Stimulated activated CD4-positive, alpha-beta T cell treated with anti-CD3 and anti-CD28 coated beads, Interleukin-2, amount 100 ng/mL, for 24 hours (primary cell): Measurements from ENCODE around the gene TNFRSF1B.
A peak's percentile ranks its signal among the peaks of the same experiment; 100 is the strongest.
"Not testable (repeated sequence)": the region's sequence is repeated elsewhere in the genome, so short reads cannot be mapped to it uniquely, and the experiment has no call there.

Experiments
- DNase-seq, 2 donors: peaks; one replicate each; pipeline ENCODE4 v3.0.0-alpha.2; 2020

TNFRSF1B gene

GRCh38 chr1:12224092-12224491, 57.3 kb downstream of the TNFRSF1B start:
- not testable (repeated sequence) for DNase-seq

DNA sequence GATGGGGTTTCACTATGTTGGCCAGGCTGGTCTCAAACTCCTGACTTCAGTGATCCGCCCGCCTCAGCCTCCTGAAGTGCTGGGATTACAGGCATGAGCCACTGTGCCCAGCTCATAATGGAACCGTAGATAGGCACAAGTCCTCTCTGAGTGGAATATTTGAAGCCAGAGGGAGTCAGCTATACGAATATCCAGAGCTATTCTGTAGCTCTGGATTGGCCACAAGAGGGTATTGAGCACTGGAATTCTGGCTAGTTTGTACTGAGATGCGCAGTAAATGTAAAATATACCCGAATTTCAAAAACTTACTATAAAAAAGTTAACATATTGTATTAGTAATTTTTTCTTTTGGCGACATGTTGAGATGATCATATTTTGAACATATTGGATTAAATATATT, 62.2 kb downstream of the TNFRSF1B start:
- no peak for DNase-seq

DNA sequence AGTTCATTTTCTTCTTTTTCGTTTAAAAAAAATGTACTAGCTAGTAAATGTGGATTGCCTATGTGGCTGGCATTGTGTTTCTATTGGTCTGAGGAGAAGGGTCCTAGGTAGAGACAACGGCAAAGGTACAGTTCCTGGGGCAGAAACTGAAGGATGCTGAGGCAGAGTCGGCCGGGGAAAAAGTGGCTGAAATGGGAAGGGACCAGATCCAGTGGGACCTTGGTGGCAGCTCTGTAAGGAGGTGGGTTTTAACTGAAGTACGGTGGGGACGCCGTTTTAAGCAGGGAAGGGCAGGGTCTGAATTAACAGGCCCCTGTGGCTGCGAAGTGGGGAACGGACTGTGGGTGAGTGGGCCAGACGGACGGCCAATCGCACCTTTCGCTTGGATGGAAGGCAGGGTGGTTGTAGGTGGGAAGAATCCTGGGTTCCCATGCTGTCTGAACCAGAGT, 62.6 kb downstream of the TNFRSF1B start:
- no peak for DNase-seq

- peak; percentile 89 to 92 for DNase-seq
Measured at GRCh38 chr1:12229835-12230548, 63.2 kb downstream of the TNFRSF1B start, which contains the start of gene VPS13D. Gene VPS13D, plus strand, starts transcription at chr1:12230030. Its CDS starts 4,237 bp downstream, at chr1:12234267.

DNA sequence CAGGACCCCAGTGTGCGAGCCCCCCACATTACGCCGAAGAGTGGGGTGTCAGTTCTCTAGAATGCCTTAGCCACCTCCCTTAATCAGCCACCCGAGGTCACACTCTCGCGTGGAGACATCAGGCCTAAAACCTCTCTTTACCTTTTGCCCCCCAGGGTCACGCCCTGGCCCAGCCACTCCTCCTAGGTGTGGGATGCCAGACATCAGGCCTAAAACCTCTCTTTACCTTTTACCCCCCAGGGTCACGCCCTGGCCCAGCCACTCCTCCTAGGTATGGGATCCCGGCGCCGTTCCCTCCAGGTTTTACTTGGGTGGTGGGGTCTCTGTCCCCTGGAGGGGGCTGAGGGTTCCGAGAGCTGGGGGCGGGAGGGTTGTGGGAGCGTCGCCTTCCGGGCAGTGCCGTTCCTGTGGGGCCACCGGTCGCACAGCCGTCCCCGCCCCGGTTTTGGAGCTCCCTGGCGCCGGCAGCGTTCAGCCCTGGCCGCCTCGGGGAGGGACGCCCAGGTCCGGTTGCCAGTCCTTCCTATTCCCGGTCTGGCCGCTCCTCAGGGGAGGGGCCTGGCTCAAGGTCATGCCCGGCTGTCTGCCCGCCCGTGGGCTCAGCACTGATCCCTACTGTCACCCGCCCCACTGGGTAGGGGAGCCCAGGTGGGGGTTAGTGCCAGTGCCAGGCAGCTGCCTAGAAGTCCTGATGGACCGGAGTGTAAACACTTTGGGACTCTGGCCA, 63.9 kb downstream of the TNFRSF1B start:
- DNase-seq, result peak in 1 of 2 donors; percentile 22

- no peak for DNase-seq
Measured at GRCh38 chr1:12231276-12231595, 64.4 kb downstream of the TNFRSF1B start.

- DNase-seq, result peak in 1 of 2 donors; percentile 13
Measured at GRCh38 chr1:12232221-12232620, 65.4 kb downstream of the TNFRSF1B start.

GRCh38 chr1:12244078-12244477, 77.3 kb downstream of the TNFRSF1B start:
- peak in 1 of 2 donors; percentile 10 for DNase-seq

- DNase-seq, result no peak
Measured at GRCh38 chr1:12244585-12244984, 77.8 kb downstream of the TNFRSF1B start.

DNA sequence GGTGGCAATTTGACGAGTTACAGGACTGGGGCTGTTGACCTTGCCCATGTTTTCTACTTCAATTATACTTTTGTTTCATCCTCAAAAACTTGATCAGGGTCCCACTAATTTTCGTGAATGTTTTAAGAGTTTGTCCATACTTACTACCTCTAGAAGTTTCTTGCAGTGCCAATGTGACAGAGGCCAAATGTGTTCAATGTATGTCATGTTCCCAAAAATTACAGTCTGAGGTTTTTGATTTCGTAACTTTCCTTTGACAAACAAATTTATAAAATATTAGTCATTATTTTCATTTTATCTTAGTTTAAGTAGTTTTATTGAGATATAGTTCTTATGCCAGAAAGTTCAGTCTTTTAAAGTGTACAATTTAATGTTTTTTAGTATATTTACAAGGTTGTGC, 78.3 kb downstream of the TNFRSF1B start:
- no peak for DNase-seq

GRCh38 chr1:12245733-12246132, 78.9 kb downstream of the TNFRSF1B start:
- DNase-seq, result no peak

DNA sequence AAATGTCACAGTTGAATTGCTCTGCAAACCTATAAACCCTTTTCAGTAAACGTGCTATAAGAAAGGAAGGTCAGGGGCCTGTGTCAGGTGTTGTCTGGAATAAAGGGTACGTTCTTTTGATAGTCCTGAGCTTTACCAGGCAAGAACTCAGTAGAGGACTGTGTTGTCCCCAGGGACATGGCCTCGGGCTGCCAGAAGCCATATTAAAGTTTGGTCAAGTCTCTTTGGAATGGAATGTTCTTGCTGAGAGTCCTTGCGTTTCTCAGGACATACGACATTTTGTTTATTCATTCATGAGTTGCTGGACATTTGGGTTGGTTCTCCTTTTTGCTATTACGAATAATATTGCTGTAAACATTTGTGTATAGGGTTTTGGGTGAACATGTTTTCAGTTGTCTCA, 79.8 kb downstream of the TNFRSF1B start:
- no peak for DNase-seq

DNA sequence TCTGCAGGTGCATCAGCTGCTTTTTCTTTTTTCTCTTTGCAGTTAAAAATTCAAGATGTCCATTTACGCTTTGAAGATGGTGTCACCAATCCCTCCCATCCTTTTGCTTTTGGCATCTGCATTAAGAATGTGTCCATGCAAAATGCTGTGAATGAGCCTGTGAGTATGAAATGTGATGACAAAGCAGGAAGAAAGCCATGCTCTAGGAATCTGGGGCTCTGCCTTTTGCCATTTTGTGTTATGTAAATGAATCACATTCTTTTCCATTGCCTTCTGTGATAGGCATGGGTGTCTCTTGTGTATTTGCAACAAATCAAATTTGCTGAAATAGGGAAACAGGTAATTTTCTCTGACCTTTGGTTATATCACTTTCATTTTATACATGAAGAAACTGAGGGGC, 82.4 kb downstream of the TNFRSF1B start:
- no peak for DNase-seq

DNA sequence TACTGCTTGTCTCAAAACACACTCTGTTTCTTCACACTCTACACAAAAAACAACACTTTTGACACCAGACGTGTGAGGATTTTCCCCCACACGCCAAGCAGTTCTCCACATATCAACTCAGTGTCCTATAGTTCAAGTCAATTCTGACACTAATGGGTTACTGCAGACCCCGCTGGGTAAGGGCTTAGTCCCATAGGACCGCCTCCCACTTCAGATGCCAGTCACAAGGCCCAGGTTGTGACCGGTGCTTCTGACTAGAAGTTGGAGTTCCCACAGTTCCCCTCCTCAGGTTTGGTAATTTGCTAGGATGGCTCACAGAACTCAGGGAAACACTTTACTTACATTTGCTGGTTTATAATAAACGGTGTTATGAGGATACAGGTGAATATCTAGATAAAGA, 83.0 kb downstream of the TNFRSF1B start:
- no peak for DNase-seq

DNA sequence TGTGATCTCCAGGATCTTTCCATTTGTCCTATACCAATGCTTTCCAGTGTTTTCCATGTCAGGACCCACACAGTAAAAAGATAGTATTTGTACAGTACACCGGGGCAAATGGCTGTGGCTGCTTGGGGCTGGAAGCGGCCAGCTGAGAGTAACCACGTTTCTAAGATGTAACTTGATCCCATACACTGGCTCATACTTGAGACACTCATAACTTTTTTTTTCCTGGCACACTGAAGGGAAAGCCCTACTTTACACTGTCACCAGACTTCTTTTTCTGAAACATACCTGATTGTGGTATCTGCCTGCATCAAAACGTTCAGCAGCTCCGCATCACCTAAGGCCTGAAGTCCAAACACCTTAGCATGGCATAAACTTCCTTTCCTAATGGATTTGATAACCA, 84.7 kb downstream of the TNFRSF1B start:
- DNase-seq, result no peak

DNA sequence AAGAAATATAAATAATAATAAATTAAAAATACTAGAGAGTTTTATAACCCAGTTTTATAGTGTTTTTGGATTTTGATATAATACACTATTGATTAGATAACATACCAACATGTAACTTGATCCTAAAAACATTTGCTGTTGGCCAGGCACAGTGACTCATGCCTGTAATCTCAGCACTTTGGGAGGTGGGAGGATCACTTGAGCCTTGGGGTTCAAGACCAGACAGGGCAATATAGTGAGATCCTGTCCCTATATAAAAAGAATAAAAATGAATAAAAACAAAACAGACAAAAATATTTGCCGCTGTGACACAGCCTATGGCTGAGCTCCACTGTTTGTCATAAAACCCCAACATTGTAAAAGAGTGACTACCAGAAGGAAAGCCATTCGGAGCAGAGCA, 89.1 kb downstream of the TNFRSF1B start:
- DNase-seq, result no peak

GRCh38 chr1:12258272-12258671, 91.5 kb downstream of the TNFRSF1B start:
- no peak for DNase-seq
